OCI-M2 (cell line): Measurements from ENCODE around the gene PHKB.

Source experiments
- DNase-seq: peaks from one replicate; lab custom pipeline; 2025; ENCODE audit not compliant: unreplicated experiment; lab: John Stamatoyannopoulos, UW

The PHKB gene

DNA sequence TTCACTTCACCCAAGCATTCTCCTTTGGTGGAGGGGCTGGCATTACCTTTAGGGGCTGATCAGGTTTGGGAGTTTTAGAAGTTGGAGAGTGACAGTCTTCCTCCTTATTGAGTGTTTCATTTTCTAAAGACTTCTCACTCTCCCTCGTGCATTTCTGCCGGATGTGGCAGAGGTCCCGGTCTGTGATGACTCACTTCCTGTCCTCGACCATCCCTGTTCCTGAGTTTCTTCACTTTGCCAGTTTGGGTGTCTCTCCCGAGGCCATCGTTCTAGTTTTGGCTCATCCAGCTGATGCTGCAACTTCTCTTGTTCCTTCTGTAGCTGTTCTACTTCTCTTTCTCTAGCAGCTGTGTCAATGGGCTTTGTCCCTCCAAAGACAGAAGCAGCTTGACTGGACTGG is 104.3 kb downstream of the PHKB start:
- no peak for DNase-seq

GRCh38 chr16:47567321-47567720 is 106.2 kb downstream of the PHKB start:
- no peak for DNase-seq

DNA sequence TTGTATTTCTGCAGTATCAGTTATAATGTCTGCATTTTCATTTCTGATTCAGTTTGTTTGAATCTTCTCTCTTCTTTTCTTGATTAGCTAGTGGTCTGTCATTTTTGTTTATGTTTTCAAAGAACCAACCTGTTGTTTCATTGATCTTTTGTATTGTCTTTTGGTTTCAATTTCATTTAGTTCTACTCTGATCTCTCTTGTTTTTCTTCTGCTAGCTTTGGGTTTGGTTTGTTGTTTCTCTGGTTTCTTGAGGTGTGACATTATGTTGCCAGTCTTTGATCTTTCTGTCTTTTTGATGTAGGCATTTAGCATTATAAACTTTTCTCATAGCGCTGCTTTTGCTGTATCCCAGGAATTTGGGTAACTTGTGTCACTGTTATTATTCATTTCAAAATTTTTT is 107.2 kb downstream of the PHKB start:
- DNase-seq, result no peak

GRCh38 chr16:47571049-47571448 is 109.9 kb downstream of the PHKB start:
- DNase-seq, result no peak

GRCh38 chr16:47571711-47572110 is 110.6 kb downstream of the PHKB start:
- no peak for DNase-seq

- no peak for DNase-seq
Observed at GRCh38 chr16:47574091-47575054, 113.2 kb downstream of the PHKB start.

GRCh38 chr16:47577029-47577428 is 115.9 kb downstream of the PHKB start:
- DNase-seq, result no peak

GRCh38 chr16:47578033-47578432 is 116.9 kb downstream of the PHKB start:
- no peak for DNase-seq

DNA sequence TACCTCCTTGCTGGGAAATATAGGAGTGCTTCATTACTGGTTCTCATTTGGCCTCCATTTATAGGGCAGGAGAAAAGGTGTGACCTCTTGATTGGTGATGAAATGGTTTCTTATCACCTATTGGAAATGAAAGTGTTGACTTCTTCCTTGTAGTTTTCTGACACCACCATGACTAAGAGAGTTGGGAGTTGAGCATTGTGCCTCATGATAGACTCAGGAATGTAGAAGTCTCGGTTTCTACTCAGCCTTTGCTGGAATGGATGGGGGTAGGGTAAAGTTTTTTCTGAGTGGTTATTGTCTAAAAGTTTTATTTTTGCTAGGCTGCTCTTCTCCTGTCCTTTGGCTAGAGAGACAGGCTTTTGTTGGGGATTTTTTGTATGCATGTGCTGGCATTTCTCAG is 117.4 kb downstream of the PHKB start:
- no peak for DNase-seq

GRCh38 chr16:47581114-47581513 is 120.0 kb downstream of the PHKB start:
- DNase-seq, result no peak

GRCh38 chr16:47584464-47585225 is 123.5 kb downstream of the PHKB start:
- no peak for DNase-seq

DNA sequence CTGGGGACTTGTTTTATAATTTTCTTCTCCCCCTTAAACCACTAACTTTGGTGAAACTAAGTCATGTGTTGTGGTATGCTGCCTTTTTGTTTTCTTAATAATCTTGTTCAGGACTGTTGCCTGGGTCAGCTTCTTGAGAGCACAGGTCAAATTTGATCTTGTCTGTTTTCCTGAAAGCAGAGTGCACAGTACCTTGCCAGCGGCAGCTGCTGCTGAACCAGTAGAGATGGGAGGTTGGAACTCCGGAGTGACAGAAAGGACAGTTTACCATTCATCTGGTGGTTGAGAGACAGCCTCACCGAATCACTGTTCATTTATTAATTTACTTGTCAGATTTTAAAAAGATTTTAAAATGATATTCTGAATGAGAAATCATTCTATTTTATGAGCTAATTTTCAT is 125.0 kb downstream of the PHKB start:
- no peak for DNase-seq

DNA sequence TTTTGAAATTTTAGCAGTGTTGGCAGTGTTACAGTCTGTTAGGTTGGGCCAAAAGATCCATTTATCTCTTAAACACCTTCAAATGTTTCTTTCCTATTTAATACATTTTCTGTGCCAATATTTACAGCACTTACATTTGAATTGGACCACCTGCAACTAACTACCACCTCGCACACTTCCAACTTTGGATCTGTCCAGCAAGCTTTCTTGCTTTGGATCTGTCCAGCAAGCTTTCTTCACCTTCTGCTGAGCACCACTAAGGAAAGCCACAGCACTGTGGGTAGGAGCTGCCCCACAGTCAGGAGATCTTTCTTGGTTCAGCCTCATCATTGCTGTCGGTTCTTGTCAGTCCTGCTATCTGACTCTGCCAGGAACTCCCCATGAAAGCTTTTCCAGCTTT is 129.3 kb downstream of the PHKB start:
- no peak for DNase-seq

GRCh38 chr16:47592232-47592631 is 131.1 kb downstream of the PHKB start:
- DNase-seq, result no peak

- no peak for DNase-seq
Observed at GRCh38 chr16:47599512-47599911, 138.4 kb downstream of the PHKB start.

GRCh38 chr16:47600376-47600775 is 139.2 kb downstream of the PHKB start:
- no peak for DNase-seq

DNA sequence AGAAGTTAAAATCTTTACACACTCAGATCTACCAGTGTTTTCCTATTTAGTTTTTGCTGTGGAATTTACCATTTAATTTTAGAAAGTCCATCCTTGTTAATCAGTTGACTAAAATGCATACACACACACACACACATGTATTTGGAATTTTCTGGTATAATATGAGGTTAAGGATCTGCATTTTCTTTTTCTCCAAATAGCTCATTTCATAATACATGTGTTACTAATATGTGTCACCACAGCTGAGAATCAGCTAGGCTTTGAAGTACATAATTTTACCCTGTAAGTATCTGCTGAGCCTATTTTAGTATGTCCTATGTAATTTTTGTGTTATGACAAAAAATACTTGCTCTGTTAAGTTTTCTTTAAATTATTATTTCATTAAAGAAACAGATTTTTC is 143.2 kb downstream of the PHKB start:
- DNase-seq, result no peak

DNA sequence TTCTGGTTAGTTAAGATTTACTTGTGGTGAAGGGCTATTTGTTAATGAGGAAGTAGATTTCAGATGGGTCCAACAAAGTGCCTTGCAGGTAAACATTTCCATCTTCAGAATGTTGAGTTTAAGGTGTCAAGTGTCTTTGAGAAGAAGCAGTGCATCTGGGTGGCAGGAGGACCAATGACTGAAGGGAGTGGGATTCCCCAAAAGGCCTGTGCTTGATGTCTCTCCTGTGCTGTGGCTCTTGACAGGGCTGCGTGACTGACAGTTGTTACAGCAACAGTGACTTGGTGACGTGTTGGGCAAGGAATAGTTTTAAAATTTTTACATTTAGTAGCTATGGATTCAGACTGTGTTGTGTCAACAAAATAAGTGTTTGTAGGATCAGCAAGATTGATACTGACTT is 149.9 kb downstream of the PHKB start:
- DNase-seq, result no peak

DNA sequence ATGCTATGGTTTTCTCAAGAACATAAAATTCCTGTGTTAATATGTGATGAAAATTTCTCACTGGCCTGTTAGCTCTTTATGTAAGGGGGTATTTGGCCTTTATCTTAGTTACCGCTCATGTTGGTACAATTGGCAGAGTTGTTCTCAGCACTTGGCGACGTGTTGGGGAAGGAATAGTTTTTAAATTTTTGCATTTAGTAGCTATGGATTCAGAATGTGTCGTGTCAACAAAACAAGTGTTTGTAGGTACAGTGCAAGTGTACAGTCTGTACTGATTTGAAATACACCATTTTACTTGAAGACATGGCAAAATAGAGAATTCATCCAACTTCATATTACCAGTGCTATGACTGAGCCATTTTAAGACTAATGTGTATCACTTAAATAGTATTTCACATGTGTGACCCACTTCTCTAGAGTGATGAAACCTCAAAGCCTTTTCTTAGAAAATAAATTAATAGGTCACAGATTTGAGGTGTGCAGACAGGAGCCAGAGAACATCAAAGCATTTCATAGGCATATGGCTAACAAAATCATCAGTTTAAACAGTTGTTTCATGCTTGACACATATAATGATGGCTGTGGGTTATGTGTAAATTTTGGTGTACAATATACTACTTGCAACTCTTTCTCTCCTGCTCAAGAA is 150.8 kb downstream of the PHKB start:
- no peak for DNase-seq

- no peak for DNase-seq
Observed at GRCh38 chr16:47612711-47613110, 151.6 kb downstream of the PHKB start.

GRCh38 chr16:47613251-47613650 is 152.1 kb downstream of the PHKB start:
- no peak for DNase-seq

DNA sequence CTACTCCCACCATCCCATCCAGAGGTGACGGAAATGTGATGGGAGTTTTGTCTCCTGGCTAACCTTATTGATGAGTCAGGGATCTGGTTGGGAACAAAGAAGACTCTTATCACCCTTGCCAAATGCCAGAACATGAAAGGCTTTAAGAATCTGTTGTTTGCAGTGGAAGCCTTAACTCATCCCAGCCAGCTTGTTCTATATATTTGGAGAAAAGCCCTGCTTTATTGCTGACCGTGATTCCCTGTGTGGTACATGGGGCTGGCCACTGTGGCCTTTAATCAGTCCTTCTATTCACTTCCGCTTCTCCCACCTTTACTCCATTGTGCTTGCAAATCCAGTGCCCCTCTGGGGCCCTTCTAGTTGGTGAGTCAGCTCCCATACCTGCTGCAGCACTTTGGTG is 156.6 kb downstream of the PHKB start:
- DNase-seq, result no peak
